HAP-1 (cell line): ENCODE measurements around the gene CGREF1.
"Not testable (repeated sequence)": the region's sequence is repeated elsewhere in the genome, so short reads cannot be mapped to it uniquely, and the experiment has no call there.

ENCODE experiments used
- DNase-seq, 2 experiments: peaks; one replicate each; pipeline ENCODE4 v3.0.0-alpha.2; 2016 to 2020; ENCODE audit warnings: low spot score in 2 of 2
- H3K27me3 ChIP-seq: fragments of 250-450 bp; sonication (Bioruptor Pico); 2 replicates; pipeline ENCODE4 v1.5.1; 2020; ENCODE audit warnings: low read depth, mild to moderate bottlenecking, moderate library complexity
- H3K36me3 ChIP-seq: fragments of 250-450 bp; sonication (Bioruptor Pico); replicated peaks from 2 replicates; pipeline ENCODE4 v1.5.1; 2020; ENCODE audit warnings: mild to moderate bottlenecking
- H3K4me1 ChIP-seq: fragments of 250-450 bp; sonication (Bioruptor Pico); 2 replicates; pipeline ENCODE4 v1.5.1; 2020; ENCODE audit warnings: mild to moderate bottlenecking
- H3K4me3 ChIP-seq: fragments of 250-450 bp; sonication (Bioruptor Pico); 2 replicates; pipeline ENCODE4 v1.5.1; 2020; ENCODE audit warnings: mild to moderate bottlenecking, moderate library complexity
- H3K9me3 ChIP-seq: fragments of 250-450 bp; sonication (Bioruptor Pico); 2 replicates; pipeline ENCODE4 v1.5.1; 2020; ENCODE audit warnings: mild to moderate bottlenecking, moderate library complexity
- in situ Hi-C: fragments of 300-500 bp; cut with MboI; formaldehyde crosslinking; loops from 3 replicates; pipeline ENCODE4 v1.14.3; 2020; ENCODE audit warnings: low sequenced_read_pairs, inconsistent platforms, mixed read lengths

The CGREF1 gene

GRCh38 chr2:27111392-27112078 is 7.4 kb downstream of the CGREF1 start:
- H3K4me3 ChIP-seq, H3K27me3 ChIP-seq, DNase-seq, H3K9me3 ChIP-seq, in situ Hi-C loops, H3K36me3 ChIP-seq, H3K4me1 ChIP-seq: not testable (repeated sequence)

GRCh38 chr2:27110603-27111352 is 8.2 kb downstream of the CGREF1 start:
- DNase-seq, H3K4me3 ChIP-seq, H3K36me3 ChIP-seq, H3K27me3 ChIP-seq, H3K4me1 ChIP-seq, H3K9me3 ChIP-seq, in situ Hi-C loops: not testable (repeated sequence)

- Histone ChIP-seq H3K36me3 (no peaks in the 10 kb centered on the region), H3K4me1 (no peaks in the 10 kb centered on the region), H3K27me3 (no peaks in the 10 kb centered on the region), H3K4me3 (no peak overlapping the region), H3K9me3 (no peaks in the 10 kb centered on the region)
- no peak for DNase-seq
- in situ Hi-C loops = loop anchor here (10.0 kb wide), 1 partner anchor 176 kb away; the partner anchor contains the start of gene TRIM54
Measured at GRCh38 chr2:27109083-27109482, 9.8 kb downstream of the CGREF1 start.

- H3K27me3 ChIP-seq = no peaks in the 10 kb centered on the region
- no peaks in the 10 kb centered on the region for H3K9me3 ChIP-seq
- no peak overlapping the region for H3K4me3 ChIP-seq
- DNase-seq = no peak
- no peaks in the 10 kb centered on the region for H3K36me3 ChIP-seq
- H3K4me1 ChIP-seq = no peaks in the 10 kb centered on the region
- in situ Hi-C loops = loop anchor here (10.0 kb wide), 1 partner anchor 177 kb away; the partner anchor contains the start of gene TRIM54
Measured at GRCh38 chr2:27108221-27108620, 10.7 kb downstream of the CGREF1 start.

GRCh38 chr2:27105981-27106380 is 12.9 kb downstream of the CGREF1 start:
- Histone ChIP-seq H3K4me1 (no peaks in the 10 kb centered on the region), H3K27me3 (no peaks in the 10 kb centered on the region), H3K4me3 (no peak overlapping the region), H3K36me3 (no peaks in the 10 kb centered on the region), H3K9me3 (no peaks in the 10 kb centered on the region)
- in situ Hi-C loops = loop anchor here (10.0 kb wide), 1 partner anchor 179 kb away; the partner anchor contains the start of gene TRIM54
- no peak for DNase-seq

GRCh38 chr2:27102329-27102728 is 16.6 kb downstream of the CGREF1 start:
- H3K4me1 ChIP-seq = no peaks in the 10 kb centered on the region
- no peak for DNase-seq
- H3K9me3 ChIP-seq = no peaks in the 10 kb centered on the region
- peaks cover 4% of the 10 kb centered on the region; the same call in 1 of the 2 replicates for H3K36me3 ChIP-seq
- in situ Hi-C loops = loop anchor here (10.0 kb wide), 1 partner anchor 182 kb away; the partner anchor contains the start of gene TRIM54
- no peak overlapping the region for H3K4me3 ChIP-seq
- H3K27me3 ChIP-seq = no peaks in the 10 kb centered on the region

GRCh38 chr2:27100036-27100435 is 18.9 kb downstream of the CGREF1 start:
- H3K36me3 ChIP-seq = peaks cover 4% of the 10 kb centered on the region; the same call in 1 of the 2 replicates
- no peak overlapping the region for H3K4me3 ChIP-seq
- DNase-seq = no peak
- 0 out of 2 replicates have a peak, but pooled peaks cover 2% of the 10 kb centered on the region for H3K4me1 ChIP-seq
- in situ Hi-C loops = loop anchor here (10.0 kb wide), 1 partner anchor 185 kb away; the partner anchor contains the start of gene TRIM54
- no peaks in the 10 kb centered on the region for H3K27me3 ChIP-seq
- H3K9me3 ChIP-seq = no peaks in the 10 kb centered on the region

GRCh38 chr2:27099334-27099955 is 19.5 kb downstream of the CGREF1 start:
- H3K4me3 ChIP-seq = no peak overlapping the region
- no peak for DNase-seq
- in situ Hi-C loops = no loop called here
- H3K9me3 ChIP-seq = no peaks in the 10 kb centered on the region
- H3K27me3 ChIP-seq = no peaks in the 10 kb centered on the region
- 0 out of 2 replicates have a peak, but pooled peaks cover 2% of the 10 kb centered on the region for H3K4me1 ChIP-seq
- peaks cover 4% of the 10 kb centered on the region; the same call in 1 of the 2 replicates for H3K36me3 ChIP-seq

- no peak overlapping the region for H3K4me3 ChIP-seq
- H3K9me3 ChIP-seq = no peaks in the 10 kb centered on the region
- no peak for DNase-seq
- H3K27me3 ChIP-seq = no peaks in the 10 kb centered on the region
- in situ Hi-C loops = no loop called here
- H3K4me1 ChIP-seq = 0 out of 2 replicates have a peak, but pooled peaks cover 2% of the 10 kb centered on the region
- peaks cover 4% of the 10 kb centered on the region; the same call in 1 of the 2 replicates for H3K36me3 ChIP-seq
Measured at GRCh38 chr2:27097341-27097740, 21.6 kb downstream of the CGREF1 start.

GRCh38 chr2:27096748-27097297 is 22.1 kb downstream of the CGREF1 start:
- no peaks in the 10 kb centered on the region for H3K27me3 ChIP-seq
- no peaks in the 10 kb centered on the region for H3K9me3 ChIP-seq
- DNase-seq = no peak
- no peak overlapping the region for H3K4me3 ChIP-seq
- H3K4me1 ChIP-seq = 0 out of 2 replicates have a peak, but pooled peaks cover 2% of the 10 kb centered on the region
- peaks cover 4% of the 10 kb centered on the region; the same call in 1 of the 2 replicates for H3K36me3 ChIP-seq
- in situ Hi-C loops = no loop called here

GRCh38 chr2:27095745-27096651 is 22.9 kb downstream of the CGREF1 start:
- in situ Hi-C loops = no loop called here
- H3K9me3 ChIP-seq = no peaks in the 10 kb centered on the region
- 0 out of 2 replicates have a peak, but pooled peaks cover 2% of the 10 kb centered on the region for H3K4me1 ChIP-seq
- H3K36me3 ChIP-seq = peaks cover 4% of the 10 kb centered on the region; the same call in 1 of the 2 replicates
- peak; percentile 42 to 71 for DNase-seq
- H3K4me3 ChIP-seq = peak overlapping the region; percentile 12
- H3K27me3 ChIP-seq = no peaks in the 10 kb centered on the region

- in situ Hi-C loops = no loop called here
Measured at GRCh38 chr2:27095427-27095744, 23.5 kb downstream of the CGREF1 start.

More at GRCh38 chr2:27095427-27095744, 23.5 kb downstream of the CGREF1 start:
- Histone ChIP-seq H3K27me3 (no peaks in the 10 kb centered on the region), H3K4me1 (0 out of 2 replicates have a peak, but pooled peaks cover 2% of the 10 kb centered on the region), H3K36me3 (peaks cover 3% of the 10 kb centered on the region; the same call in 1 of the 2 replicates), H3K4me3 (no peak overlapping the region), H3K9me3 (no peaks in the 10 kb centered on the region)
- DNase-seq = no peak
